ENCODE data around the gene PCDHB6.
A peak's percentile ranks its signal among the peaks of the same experiment; 100 is the strongest.
"Not testable (repeated sequence)": the region's sequence is repeated elsewhere in the genome, so short reads cannot be mapped to it uniquely, and the experiment has no call there.

Gene PCDHB6

DNA sequence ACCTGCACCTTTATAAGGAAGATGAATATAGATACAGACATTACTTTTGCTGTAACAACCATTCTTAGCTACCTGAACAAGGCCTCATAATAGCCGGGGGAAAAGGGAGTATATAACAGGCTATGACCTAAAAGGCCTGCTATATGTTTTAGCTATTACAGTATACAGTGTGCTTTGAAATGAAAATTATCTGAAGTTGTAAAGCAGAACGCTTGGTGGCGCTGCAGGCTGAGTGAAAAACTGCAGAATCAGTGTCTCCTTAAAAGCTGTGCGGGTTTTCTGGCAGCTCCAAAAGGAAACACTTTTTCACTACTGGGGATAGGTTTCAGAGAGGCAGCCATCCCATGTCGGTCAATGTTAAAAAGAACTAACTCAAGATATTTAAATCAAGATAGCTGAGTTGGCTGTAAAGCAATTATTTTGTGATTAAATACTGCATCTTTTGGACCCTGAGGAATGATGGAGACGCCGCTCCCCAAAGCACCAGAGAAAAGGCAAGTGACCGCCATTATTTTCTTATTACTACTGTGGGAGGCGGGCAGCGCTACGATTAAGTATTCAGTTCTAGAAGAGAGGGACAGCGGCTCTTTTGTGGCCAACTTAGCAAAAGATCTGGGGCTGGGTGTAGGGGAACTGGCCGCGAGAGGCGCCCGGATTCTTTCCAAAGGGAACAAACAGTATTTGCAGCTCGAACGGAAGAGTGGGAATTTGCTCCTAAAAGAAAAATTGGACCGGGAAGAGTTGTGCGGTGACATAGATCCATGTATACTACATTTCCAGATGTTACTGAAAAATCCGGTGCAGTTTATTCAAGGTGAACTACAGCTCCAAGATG lies 5.9 kb downstream of the PCDHB6 start:
- Histone ChIP-seq H3K4me1 (no peaks in the 10 kb centered on the region), H3K27me3 (no peaks in the 10 kb centered on the region), H3K27ac (no peak overlapping the region), H3K36me3 (peaks cover 0 to 16% (median 7%) of the 10 kb centered on the region in 3 donors), H3K4me3 (no peak overlapping the region), H3K9me3 (peaks cover 12 to 90% (median 69%) of the 10 kb centered on the region in 3 donors)
- TF ChIP-seq CTCF (IDR thresholded peaks at IDR 0.05), result no peak
- no peak for DNase-seq
- intact Hi-C loops (cut with DNase I; ENCODE audit: low total_unique reads), result no loop called here

DNA sequence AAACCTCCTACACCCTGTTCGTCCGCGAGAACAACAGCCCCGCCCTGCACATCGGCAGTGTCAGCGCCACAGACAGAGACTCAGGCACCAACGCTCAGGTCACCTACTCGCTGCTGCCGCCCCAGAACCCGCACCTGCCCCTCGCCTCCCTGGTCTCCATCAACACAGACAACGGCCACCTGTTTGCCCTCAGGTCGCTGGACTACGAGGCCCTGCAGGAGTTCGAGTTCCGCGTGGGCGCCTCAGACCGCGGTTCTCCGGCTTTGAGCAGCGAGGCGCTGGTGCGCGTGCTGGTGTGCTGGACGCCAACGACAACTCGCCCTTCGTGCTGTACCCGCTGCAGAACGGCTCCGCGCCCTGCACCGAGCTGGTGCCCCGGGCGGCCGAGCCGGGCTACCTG lies 7.5 kb downstream of the PCDHB6 start:
- intact Hi-C loops (cut with DNase I; ENCODE audit: low total_unique reads); H3K4me3 ChIP-seq; DNase-seq; H3K27me3 ChIP-seq; H3K4me1 ChIP-seq; H3K27ac ChIP-seq: not testable (repeated sequence)
- Histone ChIP-seq H3K9me3 (peaks cover 12 to 91% (median 59%) of the 10 kb centered on the region in 3 donors), H3K36me3 (peaks cover 0 to 16% (median 7%) of the 10 kb centered on the region in 3 donors)

- intact Hi-C loops (cut with DNase I; ENCODE audit: low total_unique reads), result not testable (repeated sequence)
- peaks cover 12 to 94% (median 63%) of the 10 kb centered on the region in 3 donors for H3K9me3 ChIP-seq
These were observed 8.0 kb downstream of the PCDHB6 start for GRCh38 chr5:141157901-141158300.

GRCh38 chr5:141172381-141173204 lies 22.7 kb downstream of the PCDHB6 start, which contains the start of gene PCDHB7:
TSS of gene PCDHB7 (plus strand) at chr5:141172644. CDS start at chr5:141172836, 192 bp downstream.
- Histone ChIP-seq H3K27me3 (peaks cover 3 to 4% of the 10 kb centered on the region in 2 donors), H3K27ac (no peak within 1 kb of the TSS), H3K4me1 (no peaks in the 10 kb centered on the region), H3K36me3 (peaks cover 0 to 13% (median 12%) of the 10 kb centered on the region in 3 donors), H3K9me3 (peaks cover 0 to 57% (median 39%) of the 10 kb centered on the region in 3 donors), H3K4me3 (peak within 1 kb of the TSS; percentile 27 to 33)
- intact Hi-C loops (cut with DNase I; ENCODE audit: low total_unique reads), result no loop called here
- TF ChIP-seq CTCF (IDR thresholded peaks at IDR 0.05), result peak; percentile 31 to 34
- DNase-seq, result no peak

More at GRCh38 chr5:141157901-141158300, 8.0 kb downstream of the PCDHB6 start:
- not testable (repeated sequence) for DNase-seq, H3K27ac ChIP-seq, H3K27me3 ChIP-seq, H3K4me1 ChIP-seq, H3K4me3 ChIP-seq
- H3K36me3 ChIP-seq, result peaks cover 0 to 16% (median 7%) of the 10 kb centered on the region in 3 donors

- peaks cover 4 to 65% (median 55%) of the 10 kb centered on the region in 3 donors for H3K9me3 ChIP-seq
- DNase-seq; H3K27me3 ChIP-seq; H3K4me1 ChIP-seq; intact Hi-C loops (cut with DNase I; ENCODE audit: low total_unique reads); H3K4me3 ChIP-seq; H3K27ac ChIP-seq: not testable (repeated sequence)
- H3K36me3 ChIP-seq, result peaks cover 0 to 14% (median 13%) of the 10 kb centered on the region in 3 donors
These were observed 24.6 kb downstream of the PCDHB6 start for GRCh38 chr5:141174291-141175104.

GRCh38 chr5:141175933-141176332 lies 26.1 kb downstream of the PCDHB6 start:
- TF ChIP-seq CTCF (IDR thresholded peaks at IDR 0.05), result no peak
- H3K27me3 ChIP-seq, result peaks cover 3 to 10% of the 10 kb centered on the region in 2 donors
- H3K27ac ChIP-seq, result no peak overlapping the region
- no peak overlapping the region for H3K4me3 ChIP-seq
- intact Hi-C loops (cut with DNase I; ENCODE audit: low total_unique reads), result no loop called here
- DNase-seq, result no peak
- H3K36me3 ChIP-seq, result peaks cover 0 to 14% (median 13%) of the 10 kb centered on the region in 3 donors
- peaks cover 4 to 73% (median 61%) of the 10 kb centered on the region in 3 donors for H3K9me3 ChIP-seq
- H3K4me1 ChIP-seq, result no peaks in the 10 kb centered on the region

DNA sequence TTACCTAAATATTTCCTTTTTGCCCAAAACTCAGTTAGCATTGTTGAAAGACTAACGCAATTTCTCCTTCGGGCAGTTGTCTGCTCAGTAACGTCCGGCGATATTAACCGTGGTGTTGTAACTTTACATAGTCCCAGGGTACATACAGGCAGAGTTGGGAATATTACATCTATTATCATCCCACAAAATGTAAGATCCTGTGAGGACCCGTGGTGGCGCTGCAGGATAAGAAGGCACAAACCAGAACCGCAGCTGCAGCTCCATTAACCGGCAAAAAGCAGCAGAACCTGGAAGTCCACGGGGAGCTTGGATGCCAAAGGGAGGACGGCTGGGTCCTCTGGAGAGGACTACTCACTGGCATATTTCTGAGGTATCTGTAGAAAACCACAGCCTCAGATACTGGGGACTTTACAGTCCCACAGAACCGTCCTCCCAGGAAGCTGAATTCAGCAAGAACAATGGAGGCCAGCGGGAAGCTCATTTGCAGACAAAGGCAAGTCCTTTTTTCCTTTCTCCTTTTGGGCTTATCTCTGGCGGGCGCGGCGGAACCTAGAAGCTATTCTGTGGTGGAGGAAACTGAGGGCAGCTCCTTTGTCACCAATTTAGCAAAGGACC lies 27.8 kb downstream of the PCDHB6 start, which contains the start of gene PCDHB8:
TSS of gene PCDHB8 (plus strand) at position 214 of the 615 bp plus-strand sequence. CDS start at position 459, 245 bp downstream.
- peaks cover 3 to 10% of the 10 kb centered on the region in 2 donors for H3K27me3 ChIP-seq
- H3K4me3 ChIP-seq; intact Hi-C loops (cut with DNase I; ENCODE audit: low total_unique reads); DNase-seq; H3K4me1 ChIP-seq; H3K27ac ChIP-seq: not testable (repeated sequence)
- H3K9me3 ChIP-seq, result peaks cover 4 to 76% (median 67%) of the 10 kb centered on the region in 3 donors
- H3K36me3 ChIP-seq, result peaks cover 0 to 14% (median 13%) of the 10 kb centered on the region in 3 donors

- H3K4me1 ChIP-seq; H3K4me3 ChIP-seq; H3K27ac ChIP-seq; DNase-seq; intact Hi-C loops (cut with DNase I; ENCODE audit: low total_unique reads): not testable (repeated sequence)
- peaks cover 4 to 77% (median 72%) of the 10 kb centered on the region in 3 donors for H3K9me3 ChIP-seq
- H3K36me3 ChIP-seq, result peaks cover 0 to 22% (median 19%) of the 10 kb centered on the region in 3 donors
- H3K27me3 ChIP-seq, result peaks cover 3 to 10% of the 10 kb centered on the region in 2 donors
These were observed 29.5 kb downstream of the PCDHB6 start for GRCh38 chr5:141179371-141179770.

- intact Hi-C loops (cut with DNase I; ENCODE audit: low total_unique reads); H3K27me3 ChIP-seq; H3K27ac ChIP-seq; H3K4me1 ChIP-seq; H3K4me3 ChIP-seq; DNase-seq: not testable (repeated sequence)
- Histone ChIP-seq H3K36me3 (peaks cover 0 to 22% (median 13%) of the 10 kb centered on the region in 3 donors), H3K9me3 (peaks cover 4 to 77% (median 72%) of the 10 kb centered on the region in 3 donors)
These were observed 30.0 kb downstream of the PCDHB6 start for GRCh38 chr5:141179876-141180275.

Data from tibial artery (tissue), 4 donors.